Ascending aorta (tissue), 2 donors: ENCODE data around the gene NFATC3. TPM values are rescaled to one million over a fixed set of nuclear protein-coding genes. Genes with fewer than 3 reads are reported as not detected.

ENCODE experiments used
- DNase-seq, 2 donors: peaks; one replicate each; pipeline ENCODE4 v3.0.0-alpha.2; 2019; ENCODE audit warnings: low spot score in 2 of 2
- H3K27ac ChIP-seq, 2 donors: fragments of 200-600 bp; sonication (generic); one replicate each; pipeline ENCODE4 v1.5.1; 2016 to 2017; ENCODE audit warnings: mild to moderate bottlenecking in 1 of 2
- H3K27me3 ChIP-seq: fragments of 200-600 bp; sonication (generic); one replicate; pipeline ENCODE4 v1.5.1; 2017
- H3K36me3 ChIP-seq, 2 donors: fragments of 200-600 bp; sonication (generic); one replicate each; pipeline ENCODE4 v1.5.1; 2016
- H3K4me1 ChIP-seq, 2 donors: fragments of 200-600 bp; sonication (generic); one replicate each; pipeline ENCODE4 v1.5.1; 2016 to 2017; ENCODE audit warnings: mild to moderate bottlenecking in 1 of 2
- H3K4me3 ChIP-seq, 2 donors: fragments of 200-600 bp; sonication (generic); one replicate each; pipeline ENCODE4 v1.5.1; 2016 to 2017; ENCODE audit warnings: mild to moderate bottlenecking in 1 of 2
- H3K9me3 ChIP-seq, 2 donors: fragments of 200-600 bp; sonication (generic); one replicate each; pipeline ENCODE4 v1.5.1; 2016
- CTCF ChIP-seq, 3 experiments: fragments of 200-600 bp in 2 of 3; fragments of 450-650 bp in 1 of 3; sonication (generic) in 2 of 3; IDR thresholded peaks; one replicate each; pipeline ENCODE4 v1.5.1; 2016 to 2019; ENCODE audit warnings: antibody characterized with exemption in 3 of 3, mild to moderate bottlenecking in 1 of 3, moderate library complexity in 1 of 3
- intact Hi-C: fragments of 100-400 bp; cut with DNase I; formaldehyde crosslinking; loops from one replicate; pipeline ENCODE4 v1.15.1; 2023
- total RNA-seq: library from RNA; depleted of rRNA; stranded (reverse); fragments of >200 nt; gene quantifications from one replicate; pipeline ENCODE4 v1.1.0, GENCODE V29; 2016

The NFATC3 gene
- total RNA-seq, 1 donor from 2014 or later, result 36.4 TPM

GRCh38 chr16:68186877-68187276 is 101.7 kb downstream of the NFATC3 start:
- TF ChIP-seq CTCF (IDR thresholded peaks at IDR 0.05), result no peak
- intact Hi-C loops, result no loop called here

GRCh38 chr16:68187505-68187904 is 102.3 kb downstream of the NFATC3 start:
- Histone ChIP-seq H3K4me3 (no peak overlapping the region), H3K27me3 (no peaks in the 10 kb centered on the region), H3K27ac (no peak overlapping the region), H3K4me1 (no peaks in the 10 kb centered on the region), H3K36me3 (peaks cover 56 to 58% of the 10 kb centered on the region in 2 donors), H3K9me3 (no peaks in the 10 kb centered on the region)
- TF ChIP-seq CTCF (IDR thresholded peaks at IDR 0.05), result no peak
- intact Hi-C loops, result no loop called here
- no peak for DNase-seq

More at GRCh38 chr16:68186877-68187276, 101.7 kb downstream of the NFATC3 start:
- peaks cover 54 to 60% of the 10 kb centered on the region in 2 donors for H3K36me3 ChIP-seq
- H3K27ac ChIP-seq, result no peak overlapping the region
- H3K9me3 ChIP-seq, result no peaks in the 10 kb centered on the region
- no peak overlapping the region for H3K4me3 ChIP-seq
- no peak for DNase-seq
- H3K4me1 ChIP-seq, result no peaks in the 10 kb centered on the region
- H3K27me3 ChIP-seq, result no peaks in the 10 kb centered on the region

DNA sequence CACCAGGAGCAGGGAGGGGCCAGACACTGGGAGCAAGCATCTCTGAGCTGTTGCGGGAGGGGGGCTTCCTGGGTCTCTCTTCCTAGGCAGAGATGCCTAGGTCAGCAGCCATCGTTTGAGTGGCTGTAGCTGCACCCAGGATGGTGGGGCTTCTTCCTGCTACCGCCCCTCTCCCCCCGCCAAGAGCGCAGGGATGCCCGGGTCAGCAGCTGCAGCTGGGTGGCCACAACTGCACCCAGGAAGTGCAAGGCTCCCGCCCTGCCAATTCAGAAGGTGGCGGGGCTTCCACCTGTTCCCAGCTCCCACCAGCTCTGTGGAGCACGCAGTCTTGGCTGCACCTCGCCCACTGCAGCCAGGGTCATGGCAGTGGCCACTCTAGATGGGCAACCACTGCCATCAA is 103.0 kb downstream of the NFATC3 start:
- Histone ChIP-seq H3K4me3 (no peak overlapping the region), H3K27me3 (no peaks in the 10 kb centered on the region), H3K36me3 (peaks cover 53 to 58% of the 10 kb centered on the region in 2 donors), H3K27ac (no peak overlapping the region), H3K4me1 (no peaks in the 10 kb centered on the region), H3K9me3 (no peaks in the 10 kb centered on the region)
- DNase-seq, result no peak
- TF ChIP-seq CTCF (IDR thresholded peaks at IDR 0.05), result no peak
- intact Hi-C loops, result no loop called here

GRCh38 chr16:68190081-68190480 is 104.9 kb downstream of the NFATC3 start:
- peaks cover 44 to 49% of the 10 kb centered on the region in 2 donors for H3K36me3 ChIP-seq
- no peak overlapping the region for H3K27ac ChIP-seq
- no peaks in the 10 kb centered on the region for H3K9me3 ChIP-seq
- DNase-seq, result no peak
- no peak for TF ChIP-seq CTCF (IDR thresholded peaks at IDR 0.05)
- H3K4me1 ChIP-seq, result no peaks in the 10 kb centered on the region
- no peak overlapping the region for H3K4me3 ChIP-seq
- H3K27me3 ChIP-seq, result no peaks in the 10 kb centered on the region
- intact Hi-C loops, result no loop called here

DNA sequence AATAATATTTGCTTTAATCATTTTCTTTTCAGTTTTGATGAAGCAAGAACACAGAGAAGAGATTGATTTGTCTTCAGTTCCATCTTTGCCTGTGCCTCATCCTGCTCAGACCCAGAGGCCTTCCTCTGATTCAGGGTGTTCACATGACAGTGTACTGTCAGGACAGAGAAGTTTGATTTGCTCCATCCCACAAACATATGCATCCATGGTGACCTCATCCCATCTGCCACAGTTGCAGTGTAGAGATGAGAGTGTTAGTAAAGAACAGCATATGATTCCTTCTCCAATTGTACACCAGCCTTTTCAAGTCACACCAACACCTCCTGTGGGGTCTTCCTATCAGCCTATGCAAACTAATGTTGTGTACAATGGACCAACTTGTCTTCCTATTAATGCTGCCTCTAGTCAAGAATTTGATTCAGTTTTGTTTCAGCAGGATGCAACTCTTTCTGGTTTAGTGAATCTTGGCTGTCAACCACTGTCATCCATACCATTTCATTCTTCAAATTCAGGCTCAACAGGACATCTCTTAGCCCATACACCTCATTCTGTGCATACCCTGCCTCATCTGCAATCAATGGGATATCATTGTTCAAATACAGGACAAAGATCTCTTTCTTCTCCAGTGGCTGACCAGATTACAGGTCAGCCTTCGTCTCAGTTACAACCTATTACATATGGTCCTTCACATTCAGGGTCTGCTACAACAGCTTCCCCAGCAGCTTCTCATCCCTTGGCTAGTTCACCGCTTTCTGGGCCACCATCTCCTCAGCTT is 105.8 kb downstream of the NFATC3 start:
- no peaks in the 10 kb centered on the region for H3K27me3 ChIP-seq
- no peak overlapping the region for H3K4me3 ChIP-seq
- no peak for TF ChIP-seq CTCF (IDR thresholded peaks at IDR 0.05)
- intact Hi-C loops, result no loop called here
- H3K36me3 ChIP-seq, result peaks cover 39 to 45% of the 10 kb centered on the region in 2 donors
- no peak for DNase-seq
- no peak overlapping the region for H3K27ac ChIP-seq
- no peaks in the 10 kb centered on the region for H3K4me1 ChIP-seq
- H3K9me3 ChIP-seq, result no peaks in the 10 kb centered on the region
